Right hindlimb (tissue), 1 donor: Measurements from ENCODE around the gene MANF.

ENCODE experiments used
- DNase-seq: peaks from one replicate; pipeline ENCODE4 v3.0.0-alpha.2; 2018

MANF gene

DNA sequence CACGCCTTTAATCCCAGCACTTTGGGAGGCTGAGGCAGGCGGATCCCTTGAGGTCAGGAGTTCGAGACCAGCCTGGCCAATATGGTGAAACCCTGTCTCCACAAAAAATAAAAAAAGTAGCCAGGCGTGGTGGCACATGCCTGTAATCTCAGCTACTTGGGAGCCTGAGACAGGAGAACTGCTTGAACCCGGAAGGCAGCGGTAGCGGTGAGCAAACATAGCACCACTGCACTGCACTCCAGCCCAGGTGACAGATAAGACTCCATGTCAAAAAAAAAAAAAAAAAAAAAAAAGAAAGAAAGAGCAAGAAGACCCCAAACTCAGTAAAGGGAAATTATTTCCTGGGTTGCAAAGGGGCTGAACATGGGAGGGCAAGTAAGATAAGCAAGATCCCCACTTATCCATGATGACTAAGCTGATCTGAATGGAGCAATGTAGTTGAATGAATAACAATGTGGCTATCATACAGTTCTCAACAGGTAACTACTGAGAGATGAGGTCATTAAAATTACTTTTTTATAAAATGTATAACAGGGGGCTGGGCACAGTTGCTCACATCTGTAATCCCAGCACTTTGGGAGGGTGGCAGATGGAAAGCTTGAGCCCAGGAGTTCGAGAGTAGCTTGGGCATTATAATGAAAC is 52.0 kb downstream of the MANF start:
- no peak for DNase-seq
